Calu3 (cell line): ENCODE data around the gene NF1. TPM values are rescaled to one million over a fixed set of nuclear protein-coding genes. Genes with fewer than 3 reads are reported as not detected.

Source experiments
- BruUV-seq: library from RNA; stranded (reverse); fragments of 400-500 nt; replicated peaks from 2 replicates; lab custom pipeline; 2021; lab: Mats Ljungman, UMichigan
- CTCF ChIA-PET: fragments of 300-600 bp; sonication (Branson Sonifier 250); formaldehyde crosslinking; loops from one replicate; lab custom pipeline; 2022; ENCODE audit warnings: antibody characterized with exemption; lab: Charles Lee
- DNase-seq: peaks from one replicate; pipeline ENCODE4 v3.0.0; 2022
- H3K27ac Mint-ChIP-seq: one replicate; pipeline ENCODE4 v1.8.0; 2022; ENCODE audit warnings: mixed read lengths; ENCODE audit not compliant: unreplicated experiment
- H3K27me3 Mint-ChIP-seq: one replicate; pipeline ENCODE4 v1.8.0; 2022; ENCODE audit warnings: mixed read lengths; ENCODE audit not compliant: unreplicated experiment
- H3K36me3 Mint-ChIP-seq: one replicate; pipeline ENCODE4 v1.8.0; 2022; ENCODE audit warnings: mild to moderate bottlenecking, moderate library complexity, mixed read lengths; ENCODE audit not compliant: insufficient read depth, unreplicated experiment
- H3K4me1 Mint-ChIP-seq: one replicate; pipeline ENCODE4 v1.8.0; 2022; ENCODE audit warnings: mild to moderate bottlenecking, low read depth, mixed read lengths; ENCODE audit not compliant: unreplicated experiment
- H3K4me3 Mint-ChIP-seq: one replicate; pipeline ENCODE4 v1.8.0; 2022; ENCODE audit warnings: mild to moderate bottlenecking, low read depth, moderate library complexity, mixed read lengths; ENCODE audit not compliant: unreplicated experiment
- H3K9me3 Mint-ChIP-seq: one replicate; pipeline ENCODE4 v1.8.0; 2022; ENCODE audit warnings: low read depth, mixed read lengths; ENCODE audit not compliant: unreplicated experiment
- intact Hi-C: fragments of 100-400 bp; cut with micrococcal nuclease; formaldehyde crosslinking; loops from one replicate; pipeline ENCODE4 v1.10.0; 2022; ENCODE audit not compliant: unreplicated experiment
- total RNA-seq: library from RNA; stranded (reverse); gene quantifications from 2 replicates; pipeline ENCODE4 v1.2.3, GENCODE V29; 2022
- TF ChIP-seq, protein P1 (sequence below): fragments of 200-600 bp; IDR thresholded peaks from one replicate; pipeline ENCODE4 v1.8.0; 2022; ENCODE audit warnings: antibody characterized with exemption; ENCODE audit not compliant: unreplicated experiment

NF1 gene
- total RNA-seq, 1 experiment from 2014 or later: 64.7 TPM

- no peak overlapping the region for H3K27ac Mint-ChIP-seq
- no peaks in the 10 kb centered on the region for H3K9me3 Mint-ChIP-seq
- H3K4me3 Mint-ChIP-seq: no peak overlapping the region
- H3K36me3 Mint-ChIP-seq: no peaks in the 10 kb centered on the region
- TF ChIP-seq, protein P1, sequence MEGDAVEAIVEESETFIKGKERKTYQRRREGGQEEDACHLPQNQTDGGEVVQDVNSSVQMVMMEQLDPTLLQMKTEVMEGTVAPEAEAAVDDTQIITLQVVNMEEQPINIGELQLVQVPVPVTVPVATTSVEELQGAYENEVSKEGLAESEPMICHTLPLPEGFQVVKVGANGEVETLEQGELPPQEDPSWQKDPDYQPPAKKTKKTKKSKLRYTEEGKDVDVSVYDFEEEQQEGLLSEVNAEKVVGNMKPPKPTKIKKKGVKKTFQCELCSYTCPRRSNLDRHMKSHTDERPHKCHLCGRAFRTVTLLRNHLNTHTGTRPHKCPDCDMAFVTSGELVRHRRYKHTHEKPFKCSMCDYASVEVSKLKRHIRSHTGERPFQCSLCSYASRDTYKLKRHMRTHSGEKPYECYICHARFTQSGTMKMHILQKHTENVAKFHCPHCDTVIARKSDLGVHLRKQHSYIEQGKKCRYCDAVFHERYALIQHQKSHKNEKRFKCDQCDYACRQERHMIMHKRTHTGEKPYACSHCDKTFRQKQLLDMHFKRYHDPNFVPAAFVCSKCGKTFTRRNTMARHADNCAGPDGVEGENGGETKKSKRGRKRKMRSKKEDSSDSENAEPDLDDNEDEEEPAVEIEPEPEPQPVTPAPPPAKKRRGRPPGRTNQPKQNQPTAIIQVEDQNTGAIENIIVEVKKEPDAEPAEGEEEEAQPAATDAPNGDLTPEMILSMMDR: no peak
- CTCF ChIA-PET: no interaction called here
- DNase-seq: no peak
- peaks cover 83% of the 10 kb centered on the region for H3K27me3 Mint-ChIP-seq
- H3K4me1 Mint-ChIP-seq: no peaks in the 10 kb centered on the region
- no TSS peak for BruUV-seq
- intact Hi-C loops: no loop called here
These were observed 317.7 kb downstream of the NF1 start for GRCh38 chr17:31412511-31412910.

- intact Hi-C loops: no loop called here
- Mint-ChIP-seq H3K4me3 (no peak overlapping the region), H3K9me3 (no peaks in the 10 kb centered on the region), H3K27me3 (peaks cover 75% of the 10 kb centered on the region), H3K4me1 (no peaks in the 10 kb centered on the region), H3K27ac (no peak overlapping the region), H3K36me3 (no peaks in the 10 kb centered on the region)
- TF ChIP-seq, protein P1: no peak
- no peak for DNase-seq
- no TSS peak for BruUV-seq
- CTCF ChIA-PET: no interaction called here
These were observed 318.5 kb downstream of the NF1 start for GRCh38 chr17:31413081-31413799.

- CTCF ChIA-PET: no interaction called here
- no peak overlapping the region for H3K4me3 Mint-ChIP-seq
- H3K9me3 Mint-ChIP-seq: no peaks in the 10 kb centered on the region
- no TSS peak for BruUV-seq
- no peak for DNase-seq
- H3K27ac Mint-ChIP-seq: no peak overlapping the region
- H3K4me1 Mint-ChIP-seq: no peaks in the 10 kb centered on the region
- H3K27me3 Mint-ChIP-seq: peaks cover 68% of the 10 kb centered on the region
- intact Hi-C loops: no loop called here
- TF ChIP-seq, protein P1: no peak
- no peaks in the 10 kb centered on the region for H3K36me3 Mint-ChIP-seq
These were observed 319.2 kb downstream of the NF1 start for GRCh38 chr17:31413874-31414549.

DNA sequence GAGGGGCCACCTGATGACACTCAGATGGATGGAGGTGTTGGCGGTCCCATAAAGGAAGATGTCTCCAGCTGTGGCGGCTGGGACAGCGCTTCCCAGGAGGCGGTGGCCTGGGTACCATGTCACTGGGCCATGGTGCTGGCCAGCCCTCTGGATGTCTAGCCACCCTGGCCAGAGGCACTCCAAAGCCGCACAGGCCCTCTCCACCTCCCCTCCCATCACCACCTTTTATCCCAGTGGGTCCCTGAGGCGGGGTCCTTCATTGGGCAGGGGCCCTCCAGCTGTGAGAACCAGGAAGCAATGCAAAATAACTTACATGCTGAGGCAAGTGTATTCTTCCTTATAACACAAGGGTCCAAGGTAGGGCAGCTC, 319.8 kb downstream of the NF1 start:
- CTCF ChIA-PET: no interaction called here
- Mint-ChIP-seq H3K27me3 (peaks cover 62% of the 10 kb centered on the region), H3K9me3 (no peaks in the 10 kb centered on the region), H3K27ac (no peak overlapping the region), H3K4me1 (no peaks in the 10 kb centered on the region), H3K36me3 (no peaks in the 10 kb centered on the region), H3K4me3 (no peak overlapping the region)
- intact Hi-C loops: no loop called here
- no peak for DNase-seq
- TF ChIP-seq, protein P1: no peak
- no TSS peak for BruUV-seq
